HG02943 (cell line): Measurements from ENCODE around the gene KMT2A.
"Not testable (repeated sequence)": the region's sequence is repeated elsewhere in the genome, so short reads cannot be mapped to it uniquely, and the experiment has no call there.

ENCODE experiments used
- ATAC-seq: cut with Tn5 transposase; IDR thresholded peaks from one replicate; pipeline ENCODE4 v1.9.1; 2021; ENCODE audit warnings: mild to moderate bottlenecking, low read depth, moderate library complexity; ENCODE audit not compliant: unreplicated experiment

The KMT2A gene

DNA sequence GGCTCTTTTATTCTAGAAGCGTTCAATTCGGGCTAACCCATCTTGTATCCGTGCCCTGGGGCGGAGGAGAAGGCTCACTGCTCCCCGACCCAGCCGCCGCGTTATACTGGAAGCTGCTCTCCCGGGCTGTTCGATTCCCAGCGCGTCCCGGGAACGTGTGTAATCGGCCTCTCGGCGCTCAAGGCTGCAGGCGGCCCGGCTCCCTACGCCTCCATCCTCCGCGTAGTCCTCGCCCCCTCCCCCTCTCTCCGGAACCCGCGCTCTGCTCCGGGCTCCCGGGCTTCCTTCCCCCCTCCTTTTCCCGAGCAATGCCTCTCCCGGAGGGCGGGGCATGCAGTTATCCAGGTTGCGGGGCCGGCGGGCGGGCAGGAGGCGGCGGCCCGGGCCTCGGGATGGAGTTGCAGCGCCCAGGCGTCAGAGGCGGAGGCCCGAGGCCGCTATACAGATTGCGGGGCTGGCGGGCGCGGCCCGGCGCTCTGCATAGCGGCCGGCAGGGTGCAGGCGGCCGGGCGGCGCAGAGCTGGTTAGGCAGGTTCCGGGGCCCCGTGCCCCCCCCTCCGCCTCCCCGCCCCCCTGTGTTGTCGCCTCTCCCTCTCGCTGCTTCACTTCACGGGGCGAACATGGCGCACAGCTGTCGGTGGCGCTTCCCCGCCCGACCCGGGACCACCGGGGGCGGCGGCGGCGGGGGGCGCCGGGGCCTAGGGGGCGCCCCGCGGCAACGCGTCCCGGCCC lies at the start of gene KMT2A:
TSS of gene KMT2A (plus strand) at position 600 of the 732 bp plus-strand sequence. CDS start at position 621, 21 bp downstream.
- ATAC-seq, result peak; percentile 44

DNA sequence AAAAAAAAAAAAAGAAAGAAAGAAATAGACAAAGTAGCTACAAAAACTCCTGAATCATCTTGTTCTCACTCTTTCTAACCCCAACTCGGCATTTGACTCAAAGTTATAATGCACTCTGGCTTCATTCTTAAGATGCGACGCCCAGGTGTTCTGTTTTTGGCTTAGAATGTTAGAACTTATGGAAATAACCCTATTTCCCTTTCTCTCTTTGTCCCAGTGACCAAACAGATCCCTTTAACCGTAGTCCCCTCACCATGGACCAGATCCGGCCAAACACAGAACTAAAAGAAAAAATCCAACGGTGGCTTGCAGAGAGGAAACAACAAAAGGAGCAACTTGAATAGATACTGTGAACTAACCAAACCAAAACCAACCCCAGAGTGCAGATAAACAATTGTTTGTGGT lies 40.2 kb upstream of the KMT2A start:
- no peak for ATAC-seq

DNA sequence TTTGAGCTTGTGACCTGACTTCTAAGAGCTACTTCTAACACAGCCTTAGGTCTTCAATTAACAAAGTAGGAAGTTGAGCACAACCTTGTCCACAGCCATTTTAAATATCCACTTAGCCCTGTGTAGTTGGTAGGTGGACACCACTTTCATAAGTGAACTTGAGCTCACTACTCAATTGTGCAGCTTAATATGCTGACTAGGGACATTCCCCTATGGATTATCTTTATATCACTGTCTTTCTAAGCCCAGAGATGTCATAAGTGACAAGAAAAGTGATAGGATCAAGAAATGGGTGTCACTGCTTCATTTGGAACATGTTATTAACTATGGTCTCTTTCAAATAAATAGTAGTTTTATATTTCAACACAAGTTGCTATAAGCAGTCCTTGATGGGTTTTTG lies 38.8 kb upstream of the KMT2A start:
- ATAC-seq, result no peak

DNA sequence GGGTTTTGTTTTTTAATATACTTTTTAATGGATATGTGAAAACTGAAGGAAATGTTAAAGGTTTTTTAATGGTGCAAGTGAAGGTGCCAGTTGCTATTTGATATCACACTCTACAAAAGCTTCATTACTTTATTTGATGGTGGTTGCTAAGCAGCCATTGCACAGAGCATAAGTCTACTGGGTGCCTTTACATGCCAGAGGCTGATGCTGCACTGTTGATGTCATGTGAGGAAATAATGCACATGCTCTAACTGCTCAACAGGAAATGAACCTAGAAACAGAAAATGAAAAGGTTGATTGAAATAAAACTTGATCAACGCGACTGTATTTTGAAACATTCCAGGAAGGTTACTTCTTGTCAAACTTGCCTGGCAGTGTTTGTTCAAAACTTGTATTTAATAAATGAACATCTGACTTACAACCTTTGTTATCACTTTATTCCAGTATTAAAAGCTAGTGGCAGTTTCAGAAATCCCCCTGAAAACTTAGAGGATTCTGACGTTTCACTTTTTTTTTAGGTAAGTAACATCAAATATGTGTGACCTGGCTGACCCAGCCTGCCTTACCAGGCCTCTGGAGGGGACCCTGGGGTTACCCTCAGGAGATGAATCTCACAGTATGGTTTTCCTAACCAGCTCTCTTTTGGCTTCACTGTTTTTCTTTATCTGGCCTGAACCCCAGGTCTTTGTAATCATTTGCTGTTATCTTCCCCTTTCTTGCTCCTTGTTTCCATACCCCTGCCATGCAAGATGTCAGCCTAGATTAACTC lies 37.3 kb upstream of the KMT2A start:
- ATAC-seq, result no peak

DNA sequence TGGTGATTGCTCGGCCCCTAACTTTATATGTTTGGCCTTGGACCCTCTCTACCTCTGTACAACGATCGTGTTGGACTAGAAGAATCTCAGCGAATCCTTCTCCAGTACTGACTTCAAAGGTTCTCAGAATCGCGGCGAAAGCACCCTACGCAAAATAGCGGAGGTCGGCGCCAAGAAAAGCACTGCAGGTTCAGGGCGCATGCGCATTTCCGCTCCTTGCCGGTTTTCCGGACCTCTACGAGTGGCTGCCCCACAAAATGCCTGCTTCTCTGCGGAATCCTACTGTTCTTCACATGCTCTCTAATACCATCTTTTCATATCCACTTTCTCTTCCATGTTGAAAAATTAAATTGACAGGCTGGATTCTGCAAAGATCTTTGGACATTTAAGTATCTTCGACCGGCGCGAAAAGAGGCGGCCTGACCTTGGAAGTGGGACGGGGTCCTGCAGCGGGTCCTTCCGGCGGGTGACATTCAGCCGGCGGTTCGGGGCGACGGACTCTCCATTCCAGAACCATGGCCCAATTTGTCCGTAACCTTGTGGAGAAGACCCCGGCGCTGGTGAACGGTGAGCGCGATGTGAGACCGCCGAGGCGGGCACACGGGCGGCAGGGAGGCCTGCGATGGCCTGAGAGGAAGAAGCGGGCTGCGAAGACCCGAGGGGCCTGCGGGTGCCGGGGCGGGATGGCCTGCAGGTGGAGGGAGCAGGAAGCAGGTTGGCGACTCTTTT lies 35.0 kb upstream of the KMT2A start, which contains the start of gene ATP5MG:
TSS of gene ATP5MG (plus strand) at position 456 of the 729 bp plus-strand sequence. CDS start at position 516, 60 bp downstream.
- peak; percentile 68 for ATAC-seq

DNA sequence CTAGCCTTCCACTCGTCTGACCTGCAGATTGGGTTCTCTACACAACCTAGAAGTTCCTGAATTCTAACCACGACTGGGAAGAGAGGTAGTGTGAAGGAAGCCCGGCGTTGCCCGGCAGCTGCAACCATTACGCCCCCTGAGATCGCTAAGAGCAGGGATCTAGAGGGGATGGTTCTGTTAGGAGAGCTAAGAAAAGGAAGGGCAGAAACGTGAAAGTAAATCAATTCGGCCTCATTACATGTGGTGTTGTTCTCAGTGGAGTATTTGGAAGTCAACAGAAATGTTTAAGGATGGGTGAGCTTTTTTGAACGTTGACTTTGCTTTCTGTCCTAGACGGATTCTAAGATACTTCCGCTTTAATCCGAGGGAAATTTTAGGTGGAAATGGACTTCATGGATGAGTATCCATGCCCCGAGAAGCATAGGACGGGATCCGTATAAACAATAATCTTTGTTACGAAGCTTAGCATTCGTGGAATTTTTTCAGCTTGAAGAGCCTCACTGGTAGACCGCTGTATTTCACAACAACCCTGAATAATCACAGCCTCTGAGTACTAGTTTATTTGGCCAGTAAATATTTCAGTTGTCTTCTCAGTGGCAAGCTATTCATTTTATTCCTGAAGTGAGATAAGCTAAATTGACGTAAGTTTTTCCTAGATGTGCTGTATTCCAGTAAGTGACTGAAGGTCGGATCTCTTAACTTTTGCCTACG lies 34.3 kb upstream of the KMT2A start:
- no peak for ATAC-seq

DNA sequence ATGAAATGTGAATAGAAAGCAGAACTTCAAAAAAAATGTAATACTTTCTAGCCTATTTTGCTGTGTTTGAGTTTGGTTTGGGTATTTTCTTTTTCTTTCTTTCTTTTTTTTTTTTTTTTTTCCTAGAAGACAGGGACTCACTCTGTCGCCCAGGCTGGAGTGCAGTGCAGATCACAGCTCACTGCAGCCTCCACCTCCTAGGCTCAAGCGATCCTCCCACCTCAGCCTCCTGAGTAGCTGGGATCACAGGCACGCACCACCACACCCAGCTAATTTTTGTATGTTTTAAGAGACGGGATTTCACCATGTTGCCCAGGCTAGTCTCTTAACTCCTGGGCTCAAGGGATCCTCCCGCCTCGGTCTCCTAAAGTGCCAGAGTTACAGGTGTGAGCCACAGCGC lies 33.7 kb upstream of the KMT2A start:
- ATAC-seq, result not testable (repeated sequence)

DNA sequence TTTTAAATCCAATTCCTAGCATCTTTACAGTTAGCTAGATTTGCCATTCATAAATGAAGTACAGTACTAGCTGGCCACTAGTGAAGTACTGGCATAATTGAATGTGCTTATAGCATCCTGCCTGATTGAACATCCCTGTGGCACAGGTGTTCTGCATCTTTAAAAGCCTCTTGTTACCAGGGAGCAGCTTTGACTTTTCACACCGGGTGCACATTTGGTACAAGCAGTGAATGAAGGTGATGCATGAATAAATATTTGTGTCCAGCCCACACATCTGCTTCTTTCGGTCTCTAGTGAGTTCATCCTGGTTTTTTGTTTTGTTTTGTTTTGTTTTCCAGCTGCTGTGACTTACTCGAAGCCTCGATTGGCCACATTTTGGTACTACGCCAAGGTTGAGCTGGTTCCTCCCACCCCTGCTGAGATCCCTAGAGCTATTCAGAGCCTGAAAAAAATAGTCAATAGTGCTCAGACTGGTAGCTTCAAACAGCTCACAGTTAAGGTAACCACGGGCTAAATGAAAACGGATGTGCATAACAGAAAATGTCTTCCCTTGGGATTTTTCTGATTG lies 29.6 kb upstream of the KMT2A start:
- ATAC-seq, result no peak

DNA sequence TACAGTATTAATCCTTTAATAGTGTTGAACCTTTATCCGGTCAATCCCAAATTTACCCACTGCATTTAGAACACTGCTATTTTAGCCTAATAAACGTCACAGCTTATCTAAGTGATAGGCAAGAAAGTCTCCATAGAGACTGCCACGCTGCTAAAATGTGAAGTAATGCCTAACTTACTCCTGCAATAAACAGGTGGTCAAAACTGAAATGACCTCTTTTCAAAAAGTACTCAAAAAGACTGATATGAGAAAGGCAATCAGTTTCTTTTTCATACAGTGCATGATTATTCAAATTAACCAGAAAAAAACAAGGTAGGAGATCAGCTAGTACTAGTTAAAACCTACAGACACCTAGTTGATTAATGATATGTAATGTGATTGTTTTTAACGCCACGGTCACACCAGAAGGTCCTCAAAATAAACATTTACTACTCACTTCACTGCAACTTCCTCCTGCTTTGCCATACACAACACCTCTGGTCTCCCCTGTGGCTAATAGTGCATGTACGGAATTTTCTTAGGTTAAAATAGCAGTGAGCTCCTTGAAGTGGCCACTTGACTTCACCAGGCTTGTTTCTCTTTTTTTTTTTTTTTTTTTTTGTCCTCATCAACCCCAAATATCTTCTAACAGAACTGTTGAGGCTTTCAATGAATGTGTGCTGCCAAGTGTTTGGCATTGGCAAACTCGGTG lies 26.1 kb upstream of the KMT2A start:
- ATAC-seq, result no peak

DNA sequence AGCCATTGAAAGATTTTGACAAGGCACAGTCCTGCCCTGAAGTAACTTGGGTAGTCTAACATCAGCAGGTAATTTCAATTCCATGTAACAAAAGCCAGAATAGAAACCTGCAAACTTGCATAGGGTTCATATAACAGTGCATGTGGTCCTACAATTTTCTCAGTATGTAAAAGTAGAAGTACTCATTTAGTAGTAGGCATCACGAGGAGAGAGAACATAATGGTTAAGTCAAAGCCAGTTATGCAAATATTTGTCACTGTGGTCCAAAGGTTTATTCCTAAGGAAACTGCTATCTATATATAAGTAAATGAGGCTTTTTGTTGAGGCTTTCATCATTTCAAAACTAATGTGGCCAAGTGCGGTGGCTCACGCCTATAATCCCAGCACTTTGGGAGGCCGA lies 24.8 kb upstream of the KMT2A start:
- no peak for ATAC-seq

DNA sequence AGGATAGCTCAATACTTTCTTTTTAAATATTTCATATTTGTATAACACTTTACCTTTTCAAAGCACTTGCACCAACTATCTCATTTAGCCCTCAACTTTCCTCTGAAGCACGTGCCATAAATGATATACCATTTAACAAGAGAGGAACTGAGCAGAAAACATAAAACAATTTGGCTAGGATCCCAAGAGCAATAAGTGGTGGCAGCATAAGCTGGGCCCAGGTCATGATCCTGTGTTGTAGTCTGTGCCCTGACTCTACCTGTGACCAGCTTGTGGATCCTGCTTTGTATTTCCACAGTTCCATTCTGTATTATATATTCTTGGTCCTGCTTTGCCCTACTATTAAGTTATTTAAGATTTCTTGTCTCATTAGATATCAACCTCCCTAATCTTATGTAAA lies 23.4 kb upstream of the KMT2A start:
- no peak for ATAC-seq

DNA sequence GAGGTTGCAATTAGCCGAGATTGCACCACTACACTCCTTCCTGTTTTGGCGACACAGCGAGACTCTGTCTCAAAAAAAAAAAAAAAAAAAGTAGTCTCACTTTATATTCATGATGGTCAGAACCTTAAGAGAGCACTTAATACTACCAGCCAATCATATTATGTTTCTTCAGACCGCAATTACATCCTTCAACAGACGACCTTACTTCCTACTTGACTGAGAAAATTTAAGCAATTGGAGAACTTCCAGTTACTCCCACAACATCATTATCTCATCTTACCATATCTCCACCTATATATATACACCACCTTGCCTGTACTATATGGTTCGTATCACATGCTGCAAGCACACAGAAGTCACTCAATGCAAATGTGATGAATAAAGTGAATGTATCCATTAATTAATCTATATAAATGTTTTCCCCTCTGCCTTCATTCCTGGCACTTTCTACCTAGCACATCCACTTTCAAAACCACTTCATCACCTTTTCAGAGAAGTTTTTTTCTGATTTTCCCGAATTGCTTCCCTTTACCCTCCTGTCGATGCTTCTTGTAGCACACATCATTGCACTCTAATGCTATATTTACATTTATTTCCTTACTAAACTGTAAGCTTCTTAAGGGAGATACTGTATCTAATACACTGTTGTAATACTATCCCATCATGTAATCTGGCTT lies 21.1 kb upstream of the KMT2A start:
- no peak for ATAC-seq

DNA sequence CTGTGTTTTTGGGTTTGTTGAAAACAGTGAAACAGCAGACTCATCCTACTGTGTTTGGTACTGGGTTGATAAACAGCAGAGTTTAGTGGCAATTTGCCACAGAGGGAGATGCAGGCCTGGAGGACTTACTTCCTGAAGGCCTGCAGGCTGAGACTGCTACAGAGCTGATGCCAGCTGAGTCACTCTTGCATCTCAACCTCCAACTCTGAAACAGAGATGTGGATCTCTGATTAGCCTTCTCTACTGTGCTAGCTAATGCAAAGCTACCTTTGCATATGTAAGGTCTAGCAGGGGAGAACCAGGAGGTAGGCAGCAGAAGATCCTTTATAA lies 20.6 kb upstream of the KMT2A start:
- ATAC-seq, result no peak

DNA sequence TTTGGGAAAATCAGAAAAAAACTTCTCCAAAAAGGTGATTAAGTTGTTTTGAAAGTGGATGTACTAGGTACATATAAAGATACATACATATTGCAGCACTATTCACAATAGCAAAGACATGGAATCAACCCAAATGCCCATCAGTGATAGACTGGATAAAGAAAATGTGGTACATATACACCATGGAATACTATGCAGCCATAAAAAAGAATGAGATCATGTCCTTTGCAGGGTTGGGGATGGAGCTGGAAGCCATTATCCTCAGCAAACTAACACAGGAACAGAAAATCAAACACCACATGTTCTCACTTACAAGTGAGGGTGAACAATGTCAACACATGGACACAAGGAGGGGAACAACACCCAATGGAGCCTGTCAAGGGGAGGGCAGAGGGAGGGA lies 19.4 kb upstream of the KMT2A start:
- not testable (repeated sequence) for ATAC-seq

DNA sequence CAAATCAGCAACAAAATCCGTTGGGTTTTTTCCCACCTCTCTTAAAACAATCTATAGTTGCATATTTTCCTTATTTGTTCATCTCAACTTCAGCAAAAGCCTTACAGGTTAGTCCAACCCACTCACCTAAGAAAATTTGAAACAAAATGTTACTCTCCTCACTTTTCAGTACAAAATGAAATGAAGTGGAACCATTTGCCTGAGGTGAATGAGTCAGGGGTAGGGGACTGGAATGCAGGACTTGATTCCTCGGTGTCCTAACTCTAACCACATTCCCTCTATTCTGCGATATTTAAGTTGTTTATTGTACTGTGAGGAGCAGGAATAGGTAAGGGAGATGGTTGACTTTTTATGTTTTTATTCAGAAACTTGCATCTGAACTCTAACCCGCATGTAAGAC lies 18.5 kb upstream of the KMT2A start:
- ATAC-seq, result no peak

DNA sequence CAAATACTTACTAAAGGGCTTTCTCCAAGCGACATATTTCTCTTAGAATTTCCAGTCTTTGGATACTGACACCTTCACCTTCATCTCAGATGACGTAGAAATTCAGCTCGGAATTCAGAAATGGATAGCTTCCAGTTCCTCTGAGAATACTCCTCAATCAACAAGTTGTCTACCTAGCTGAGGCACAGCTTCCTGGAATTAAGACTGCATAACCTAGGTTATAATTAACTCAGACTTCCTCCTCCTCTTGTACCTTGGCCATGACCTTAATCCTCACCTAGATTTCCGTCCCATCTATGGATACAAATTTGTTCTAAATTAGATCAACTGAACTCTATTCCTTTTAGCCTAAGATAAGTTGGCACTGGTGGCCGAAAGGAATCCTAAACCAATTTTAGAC lies 17.5 kb upstream of the KMT2A start:
- ATAC-seq, result no peak

DNA sequence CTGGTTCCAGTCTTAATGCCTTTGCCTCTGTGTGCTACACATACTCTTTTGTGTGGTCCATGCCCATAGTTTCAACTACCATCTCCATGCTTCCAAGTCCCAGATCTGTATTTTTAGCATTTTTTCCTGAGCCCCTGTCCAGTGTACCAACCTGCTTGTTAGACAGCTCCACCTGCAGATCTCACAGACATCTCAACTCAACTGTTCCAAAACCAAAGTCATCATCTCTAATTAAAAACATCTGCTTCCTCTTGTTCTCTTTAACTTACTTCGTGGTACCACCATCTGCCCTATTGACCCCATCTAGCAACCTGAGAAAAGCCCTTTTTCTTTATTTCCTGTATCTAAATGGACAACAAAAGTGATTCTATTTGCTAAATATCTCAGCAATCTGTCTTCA lies 8.6 kb upstream of the KMT2A start:
- ATAC-seq, result no peak

DNA sequence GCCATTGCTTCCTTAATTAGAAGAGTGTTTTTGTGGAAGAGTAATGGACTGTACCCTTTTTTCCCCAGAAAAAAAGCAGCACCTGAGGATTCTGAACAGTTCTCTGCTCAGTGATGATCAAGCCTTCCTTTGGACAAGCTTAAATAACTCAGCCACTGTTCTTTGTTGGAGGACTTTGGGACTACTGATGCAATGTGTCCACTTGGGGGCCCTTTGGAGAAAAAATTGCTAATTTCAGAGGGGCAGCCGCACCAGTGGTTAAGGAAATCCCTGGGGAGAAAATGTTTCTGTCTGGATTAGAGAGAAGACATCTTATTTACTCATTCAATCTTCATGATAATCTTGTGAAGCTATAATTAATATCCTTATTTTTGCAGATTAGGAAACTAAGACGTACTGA lies 5.3 kb upstream of the KMT2A start:
- no peak for ATAC-seq

DNA sequence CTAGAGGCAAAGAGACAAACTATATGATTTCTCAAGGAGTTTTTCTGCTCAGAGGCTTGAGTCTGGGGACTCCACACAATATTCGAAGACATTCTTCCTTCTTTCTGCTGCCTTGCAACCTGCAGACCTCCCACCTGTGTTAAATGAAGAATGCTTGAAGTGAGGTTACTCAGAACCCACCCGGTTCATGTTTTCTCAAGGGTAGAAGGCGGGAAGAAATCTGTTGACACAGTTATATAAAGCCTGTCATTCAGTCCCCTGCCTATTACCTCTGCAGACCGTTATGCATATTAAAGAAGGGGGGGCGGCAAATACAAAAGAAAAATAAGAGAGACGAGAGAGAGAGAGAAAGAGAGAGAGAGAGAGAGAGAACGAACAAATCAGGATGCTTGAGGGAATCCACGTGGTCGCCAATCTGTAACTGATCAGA lies 2.2 kb upstream of the KMT2A start:
- no peak for ATAC-seq
